NCI-H1417 treated with DMSO at 0.1 percent for 48 hours (cell line): ENCODE results near the gene GPNMB.

Source experiments
- DNase-seq: peaks from one replicate; lab custom pipeline; 2025; lab: John Stamatoyannopoulos, UW

GPNMB gene

GRCh38 chr7:23273141-23273599, 26.6 kb downstream of the GPNMB start:
- DNase-seq = peak; percentile 81

GRCh38 chr7:23275912-23276311, 29.3 kb downstream of the GPNMB start:
- DNase-seq = no peak

GRCh38 chr7:23276376-23276775, 29.8 kb downstream of the GPNMB start:
- DNase-seq = no peak

- DNase-seq = no peak
Observed at GRCh38 chr7:23276947-23277346, 30.4 kb downstream of the GPNMB start.

GRCh38 chr7:23277359-23277989, 30.9 kb downstream of the GPNMB start:
- peak; percentile 44 for DNase-seq

- no peak for DNase-seq
Observed at GRCh38 chr7:23279819-23280525, 33.4 kb downstream of the GPNMB start.

- DNase-seq = no peak
Observed at GRCh38 chr7:23283086-23283485, 36.5 kb downstream of the GPNMB start.

GRCh38 chr7:23284871-23285270, 38.3 kb downstream of the GPNMB start:
- no peak for DNase-seq

- DNase-seq = no peak
Observed at GRCh38 chr7:23285657-23286646, 39.4 kb downstream of the GPNMB start.

GRCh38 chr7:23287612-23288011, 41.0 kb downstream of the GPNMB start:
- DNase-seq = no peak

- no peak for DNase-seq
Observed at GRCh38 chr7:23290993-23291392, 44.4 kb downstream of the GPNMB start.

- DNase-seq = no peak
Observed at GRCh38 chr7:23291957-23292560, 45.5 kb downstream of the GPNMB start.

- no peak for DNase-seq
Observed at GRCh38 chr7:23292623-23293022, 46.0 kb downstream of the GPNMB start.

GRCh38 chr7:23293500-23294073, 47.0 kb downstream of the GPNMB start:
- no peak for DNase-seq

GRCh38 chr7:23294549-23295400, 48.2 kb downstream of the GPNMB start:
- no peak for DNase-seq

- no peak for DNase-seq
Observed at GRCh38 chr7:23295401-23295697, 48.8 kb downstream of the GPNMB start.

- DNase-seq = no peak
Observed at GRCh38 chr7:23298141-23298881, 51.7 kb downstream of the GPNMB start.

GRCh38 chr7:23298885-23299769, 52.6 kb downstream of the GPNMB start, which contains the start of gene MALSU1:
Gene MALSU1, plus strand, starts transcription at chr7:23299339. Its CDS starts 14 bp downstream, at chr7:23299353.
- peak; percentile 94 for DNase-seq

GRCh38 chr7:23299770-23300300, 53.3 kb downstream of the GPNMB start:
- DNase-seq = no peak
